K562 (cell line): ENCODE results near the gene ZNF862.

Experiments
- CHD1 ChIP-seq: fragments of 200-600 bp; sonication (generic); IDR thresholded peaks from one replicate; pipeline ENCODE4 v1.6.1; 2012; ENCODE audit warnings: mild to moderate bottlenecking, moderate library complexity, low read length, inconsistent platforms
- POLR2A ChIP-seq: fragments of 450-650 bp; conservative IDR thresholded peaks from 2 replicates; pipeline ENCODE4 v1.6.1; 2016
- POLR2G ChIP-seq: fragments of 200-400 bp; formaldehyde crosslinking; IDR thresholded peaks from 2 replicates; pipeline ENCODE4 v1.6.1; 2017; ENCODE audit warnings: low read depth, mild to moderate bottlenecking, antibody characterized with exemption, low read length, moderate library complexity
- SMARCA5 ChIP-seq: fragments of 450-650 bp; IDR thresholded peaks from 2 replicates; pipeline ENCODE4 v1.6.1; 2016
- SMARCE1 ChIP-seq: fragments of 450-650 bp; IDR thresholded peaks from 2 replicates; pipeline ENCODE4 v1.7.1; 2016; ENCODE audit warnings: mild to moderate bottlenecking
- ZNF175 ChIP-seq: fragments of 200-800 bp; sonication (Bioruptor generic); IDR thresholded peaks from 2 replicates; pipeline ENCODE4 v1.6.1; 2016; ENCODE audit warnings: low read depth, mild to moderate bottlenecking, missing genetic modification characterization, missing compliant biosample characterization
- ZNF707 ChIP-seq: fragments of 250-450 bp; sonication (Bioruptor Pico); conservative IDR thresholded peaks from 2 replicates; pipeline ENCODE4 v1.8.0; 2022; ENCODE audit warnings: inconsistent platforms, mild to moderate bottlenecking, moderate library complexity
- TF ChIP-seq, protein P1 (sequence below): sonication (generic); formaldehyde crosslinking; IDR thresholded peaks from 2 replicates; pipeline ENCODE4 v1.8.1; 2022; ENCODE audit warnings: missing genetic modification reagents

- TF ChIP-seq POLR2G (no peak), SMARCE1 (no peak), ZNF707 (CRISPR knock-in tag) (no peak), SMARCA5 (no peak), CHD1 (no peak), ZNF175 (no peak), POLR2A (no peak)
- TF ChIP-seq, protein P1, sequence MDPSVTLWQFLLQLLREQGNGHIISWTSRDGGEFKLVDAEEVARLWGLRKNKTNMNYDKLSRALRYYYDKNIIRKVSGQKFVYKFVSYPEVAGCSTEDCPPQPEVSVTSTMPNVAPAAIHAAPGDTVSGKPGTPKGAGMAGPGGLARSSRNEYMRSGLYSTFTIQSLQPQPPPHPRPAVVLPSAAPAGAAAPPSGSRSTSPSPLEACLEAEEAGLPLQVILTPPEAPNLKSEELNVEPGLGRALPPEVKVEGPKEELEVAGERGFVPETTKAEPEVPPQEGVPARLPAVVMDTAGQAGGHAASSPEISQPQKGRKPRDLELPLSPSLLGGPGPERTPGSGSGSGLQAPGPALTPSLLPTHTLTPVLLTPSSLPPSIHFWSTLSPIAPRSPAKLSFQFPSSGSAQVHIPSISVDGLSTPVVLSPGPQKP (CRISPR knock-in tag), result no peak
Observed at GRCh38 chr7:149846436-149847046, 8.4 kb downstream of the ZNF862 start.
